Measurements from ENCODE around the gene FBXL5. TPM values are rescaled to one million over a fixed set of nuclear protein-coding genes. Genes with fewer than 3 reads are reported as not detected.

Gene FBXL5
- total and polyA plus RNA-seq, 2 of the 13 experiments (the other 11 are each of a cell fraction or from before 2014, with no cell fraction given): 17.4 to 45.3 TPM

- TF ChIP-seq ZNF660 (CRISPR knock-in tag; IDR thresholded peaks at IDR 0.05; ENCODE audit: borderline replicate concordance, low read depth) (no peak), FOXC1 (CRISPR knock-in tag; IDR thresholded peaks at IDR 0.05; ENCODE audit: borderline replicate concordance) (peak; percentile 64; the same call in 1 of the 2 replicates), ZNF296 (CRISPR knock-in tag; conservative IDR thresholded peaks at IDR 0.05) (no peak), MAFF (IDR thresholded peaks at IDR 0.05; ENCODE audit: low read depth, low read length) (0 out of 2 replicates have a peak, but pooled peaks have one; percentile 3), MAF1 (CRISPR knock-in tag; IDR thresholded peaks at IDR 0.05; ENCODE audit: borderline replicate concordance) (peak; percentile 75), ZNF772 (CRISPR knock-in tag; IDR thresholded peaks at IDR 0.05) (peak; percentile 91), KDM3A (CRISPR knock-in tag; IDR thresholded peaks at IDR 0.05; ENCODE audit: low read depth) (peak; percentile 72; the same call in 1 of the 2 replicates), SIX1 (CRISPR knock-in tag; IDR thresholded peaks at IDR 0.05; ENCODE audit: borderline replicate concordance) (no peak; the same call in 1 of the 2 replicates), ZNF605 (CRISPR knock-in tag; IDR thresholded peaks at IDR 0.05) (peak; percentile 90), ZNF33A (CRISPR knock-in tag; IDR thresholded peaks at IDR 0.05; ENCODE audit: borderline replicate concordance) (no peak), NCOR1 (IDR thresholded peaks at IDR 0.05; ENCODE audit: borderline replicate concordance, low read length) (no peak), NFE2 (CRISPR knock-in tag; IDR thresholded peaks at IDR 0.05) (no peak), CHD2 (IDR thresholded peaks at IDR 0.05; ENCODE audit: low read depth, low read length) (peak; percentile 100), ZNF75D (CRISPR knock-in tag; IDR thresholded peaks at IDR 0.05; ENCODE audit: borderline replicate concordance) (no peak), KLF13 (CRISPR knock-in tag; IDR thresholded peaks at IDR 0.05) (no peak), SOX6 (IDR thresholded peaks at IDR 0.05) (no peak), SOX6 (CRISPR knock-in tag; IDR thresholded peaks at IDR 0.05) (peak; percentile 83), SALL2 (CRISPR knock-in tag; IDR thresholded peaks at IDR 0.05) (peak; percentile 69), ZNF136 (CRISPR knock-in tag; IDR thresholded peaks at IDR 0.05; ENCODE audit: low read depth) (peak; percentile 66; the same call in 1 of the 2 replicates), ATRX (CRISPR knock-in tag; IDR thresholded peaks at IDR 0.05; ENCODE audit: borderline replicate concordance) (no peak), PCBP2 (optimal IDR thresholded peaks at IDR 0.05; ENCODE audit: low read depth, low read length, poor library complexity, severe bottlenecking) (no peak), PITX1 (CRISPR knock-in tag; IDR thresholded peaks at IDR 0.05) (peak; percentile 59; the same call in 1 of the 2 replicates), ZZZ3 (CRISPR knock-in tag; IDR thresholded peaks at IDR 0.05; ENCODE audit: borderline replicate concordance) (no peak; the same call in 1 of the 2 replicates), TSC22D2 (CRISPR knock-in tag; IDR thresholded peaks at IDR 0.05; ENCODE audit: borderline replicate concordance) (no peak)
- TF ChIP-seq, protein P1, sequence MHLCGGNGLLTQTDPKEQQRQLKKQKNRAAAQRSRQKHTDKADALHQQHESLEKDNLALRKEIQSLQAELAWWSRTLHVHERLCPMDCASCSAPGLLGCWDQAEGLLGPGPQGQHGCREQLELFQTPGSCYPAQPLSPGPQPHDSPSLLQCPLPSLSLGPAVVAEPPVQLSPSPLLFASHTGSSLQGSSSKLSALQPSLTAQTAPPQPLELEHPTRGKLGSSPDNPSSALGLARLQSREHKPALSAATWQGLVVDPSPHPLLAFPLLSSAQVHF (CRISPR knock-in tag; IDR thresholded peaks at IDR 0.05): no peak
- TF ChIP-seq, protein P2, sequence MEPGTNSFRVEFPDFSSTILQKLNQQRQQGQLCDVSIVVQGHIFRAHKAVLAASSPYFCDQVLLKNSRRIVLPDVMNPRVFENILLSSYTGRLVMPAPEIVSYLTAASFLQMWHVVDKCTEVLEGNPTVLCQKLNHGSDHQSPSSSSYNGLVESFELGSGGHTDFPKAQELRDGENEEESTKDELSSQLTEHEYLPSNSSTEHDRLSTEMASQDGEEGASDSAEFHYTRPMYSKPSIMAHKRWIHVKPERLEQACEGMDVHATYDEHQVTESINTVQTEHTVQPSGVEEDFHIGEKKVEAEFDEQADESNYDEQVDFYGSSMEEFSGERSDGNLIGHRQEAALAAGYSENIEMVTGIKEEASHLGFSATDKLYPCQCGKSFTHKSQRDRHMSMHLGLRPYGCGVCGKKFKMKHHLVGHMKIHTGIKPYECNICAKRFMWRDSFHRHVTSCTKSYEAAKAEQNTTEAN (CRISPR knock-in tag; conservative IDR thresholded peaks at IDR 0.05): peak; percentile 69
Observed at GRCh38 chr4:15681372-15682241, 26.4 kb upstream of the FBXL5 start, which contains the start of gene FAM200B (continued).
